Measurements from ENCODE around the gene CCDC69. TPM values are rescaled to one million over a fixed set of nuclear protein-coding genes. Genes with fewer than 3 reads are reported as not detected.

Gene CCDC69
- total and polyA plus RNA-seq, 2 donors (not counting 1 experiment from before 2014, with no cell fraction given) = 58.7 to 125 TPM

DNA sequence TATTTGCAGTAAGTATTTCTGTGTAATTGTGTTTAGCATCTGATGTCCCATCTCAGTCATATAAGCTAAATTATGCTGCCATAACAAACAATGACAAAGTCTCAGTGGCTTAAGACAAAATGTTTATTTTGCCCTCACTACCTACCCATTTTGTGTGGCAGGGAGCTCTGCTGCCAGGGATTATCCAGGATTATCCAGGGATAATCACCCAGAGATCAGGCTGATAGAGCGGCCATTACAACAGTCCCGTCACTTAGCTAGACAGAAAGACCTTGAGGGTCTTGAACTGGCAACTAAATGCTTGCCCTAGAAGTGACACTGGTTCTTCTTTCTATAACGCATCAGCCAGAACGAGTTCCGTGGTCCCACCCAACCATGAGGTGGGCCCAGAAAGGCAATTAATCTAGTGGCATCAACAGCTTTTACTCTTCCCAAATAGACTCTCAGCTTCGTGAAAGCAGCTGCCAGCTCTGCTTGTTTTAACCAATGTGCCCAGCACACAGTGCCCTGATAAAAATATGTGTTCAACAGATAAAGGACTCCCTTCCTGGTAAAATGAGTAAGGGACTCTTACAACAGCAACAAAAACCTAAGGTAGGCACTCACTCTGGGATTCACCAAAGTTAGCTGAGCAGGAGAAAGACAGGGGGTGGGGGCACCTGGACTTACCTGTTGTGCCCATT is 22.8 kb downstream of the CCDC69 start:
- 97% methylated on average over 5 of the region's 6 CpGs for WGBS (ENCODE audit: insufficient coverage)
- Mint-ChIP-seq H3K4me3 (no peak overlapping the region), H3K27ac (peak overlapping the region; percentile 53), H3K4me1 (peaks cover 62% of the 10 kb centered on the region), H3K9me3 (ENCODE audit: insufficient read depth) (peaks cover 3% of the 10 kb centered on the region), H3K27me3 (no peaks in the 10 kb centered on the region)
- H3K4me2 ChIP-seq (replicated peaks; ENCODE audit: low read depth, low read length, poor library complexity, severe bottlenecking) = no peak overlapping the region
- TF ChIP-seq EZH2 (IDR thresholded peaks at IDR 0.05; ENCODE audit: borderline replicate concordance, insufficient read depth, low read depth, low read length, poor library complexity, severe bottlenecking) = no peak
- no peak for TF ChIP-seq CTCF (IDR thresholded peaks at IDR 0.05)
- H3K4me1 ChIP-seq (ENCODE audit: control insufficient read depth in 2 of 2, insufficient read depth in 2 of 2, low read length in 2 of 2) = peaks cover 37 to 39% of the 10 kb centered on the region in 2 donors
- H3K36me3 ChIP-seq (replicated peaks in 1 of 2; ENCODE audit: control extremely low read depth in 1 of 2, control insufficient read depth in 1 of 2, extremely low read depth in 1 of 2, insufficient read depth in 2 of 2, low read length in 1 of 2) = peaks cover 5 to 67% of the 10 kb centered on the region in 2 experiments
- no peak overlapping the region for H3K9ac ChIP-seq (ENCODE audit: low read length)
- DNase-seq (no peak), ATAC-seq (ENCODE audit: low read depth) (no peak)
- H2AFZ ChIP-seq (ENCODE audit: insufficient read depth, low read depth, low read length, poor library complexity, severe bottlenecking) = no peak overlapping the region
- peaks cover 38% of the 10 kb centered on the region for H3K79me2 ChIP-seq (ENCODE audit: control insufficient read depth, insufficient read depth, low read length)
- no peaks in the 10 kb centered on the region for H3K27me3 ChIP-seq (replicated peaks in 1 of 4; ENCODE audit: control extremely low read depth in 1 of 4, control insufficient read depth in 3 of 4, insufficient read depth in 4 of 4, low read length in 3 of 4)
- no peaks in the 10 kb centered on the region for H3K9me3 ChIP-seq (ENCODE audit: control extremely low read depth in 1 of 3, control insufficient read depth in 2 of 3, insufficient read depth in 1 of 3, low read length in 2 of 3)
- no peak overlapping the region for H3K4me3 ChIP-seq (ENCODE audit: control extremely low read depth in 1 of 5, extremely low read depth in 1 of 5, insufficient read depth in 1 of 5, low read depth in 2 of 5, low read length in 4 of 5)
- POLR2A ChIA-PET = interaction anchor here (0.6 kb wide), 1 partner anchor 10 kb away, joined by 4 read pairs; no protein-coding TSS in a partner anchor
- H3K27ac ChIP-seq (ENCODE audit: low read length in 2 of 2) = peak overlapping the region in 1 of 2 donors; percentile 58
- intact Hi-C loops (cut with micrococcal nuclease) = no loop called here
- no peaks in the 10 kb centered on the region for H4K20me1 ChIP-seq (ENCODE audit: control insufficient read depth, insufficient read depth, low read length, poor library complexity, severe bottlenecking)
- CTCF ChIA-PET = interaction anchor here (0.5 to 3.5 kb wide), 9 partner anchors 9 to 86 kb away, joined by 3 to 12 read pairs (median 4); partner anchors contain the start of gene ANXA6

GRCh38 chr5:151199581-151200185 is 24.2 kb downstream of the CCDC69 start:
- peaks cover 5 to 59% of the 10 kb centered on the region in 2 experiments for H3K36me3 ChIP-seq (replicated peaks in 1 of 2; ENCODE audit: control extremely low read depth in 1 of 2, control insufficient read depth in 1 of 2, extremely low read depth in 1 of 2, insufficient read depth in 2 of 2, low read length in 1 of 2)
- H3K27me3 Mint-ChIP-seq = no peaks in the 10 kb centered on the region
- H3K4me1 ChIP-seq (ENCODE audit: control insufficient read depth in 2 of 2, insufficient read depth in 2 of 2, low read length in 2 of 2) = peaks cover 42 to 45% of the 10 kb centered on the region in 2 donors
- no peak for TF ChIP-seq EZH2 (IDR thresholded peaks at IDR 0.05; ENCODE audit: borderline replicate concordance, insufficient read depth, low read depth, low read length, poor library complexity, severe bottlenecking)
- no peak for TF ChIP-seq CTCF (IDR thresholded peaks at IDR 0.05)
- DNase-seq (no peak), ATAC-seq (ENCODE audit: low read depth) (no peak)
- ChIA-PET CTCF (interaction anchor here (0.9 to 3.5 kb wide), 4 partner anchors 12 to 74 kb away, joined by 3 to 12 read pairs (median 3); no protein-coding TSS in a partner anchor), POLR2A (interaction anchor here (1.1 kb wide), 1 partner anchor 9 kb away, joined by 3 read pairs; no protein-coding TSS in a partner anchor)
- no peak overlapping the region for H3K4me2 ChIP-seq (replicated peaks; ENCODE audit: low read depth, low read length, poor library complexity, severe bottlenecking)
- H3K9ac ChIP-seq (ENCODE audit: low read length) = no peak overlapping the region
- peaks cover 3% of the 10 kb centered on the region for H3K9me3 Mint-ChIP-seq (ENCODE audit: insufficient read depth)
- peak overlapping the region; percentile 82 for H3K27ac Mint-ChIP-seq
- no peaks in the 10 kb centered on the region for H4K20me1 ChIP-seq (ENCODE audit: control insufficient read depth, insufficient read depth, low read length, poor library complexity, severe bottlenecking)
- 100% methylated on average over 3 of the region's 7 CpGs for WGBS (ENCODE audit: insufficient coverage)
- no peak overlapping the region for H2AFZ ChIP-seq (ENCODE audit: insufficient read depth, low read depth, low read length, poor library complexity, severe bottlenecking)
- H3K9me3 ChIP-seq (ENCODE audit: control extremely low read depth in 1 of 3, control insufficient read depth in 2 of 3, insufficient read depth in 1 of 3, low read length in 2 of 3) = no peaks in the 10 kb centered on the region
- no peak overlapping the region for H3K4me3 ChIP-seq (ENCODE audit: control extremely low read depth in 1 of 5, extremely low read depth in 1 of 5, insufficient read depth in 1 of 5, low read depth in 2 of 5, low read length in 4 of 5)
- H3K27me3 ChIP-seq (replicated peaks in 1 of 4; ENCODE audit: control extremely low read depth in 1 of 4, control insufficient read depth in 3 of 4, insufficient read depth in 4 of 4, low read length in 3 of 4) = no peaks in the 10 kb centered on the region
- intact Hi-C loops (cut with micrococcal nuclease) = no loop called here
- H3K4me3 Mint-ChIP-seq = no peak overlapping the region
- H3K4me1 Mint-ChIP-seq = peaks cover 60% of the 10 kb centered on the region
- peak overlapping the region in 1 of 2 donors; percentile 61 for H3K27ac ChIP-seq (ENCODE audit: low read length in 2 of 2)
- peaks cover 28% of the 10 kb centered on the region for H3K79me2 ChIP-seq (ENCODE audit: control insufficient read depth, insufficient read depth, low read length)

All from B cell (primary cell).